ENCODE data around the gene RGS21. TPM values are rescaled to one million over a fixed set of nuclear protein-coding genes. Genes with fewer than 3 reads are reported as not detected.

RGS21 gene
- total RNA-seq, 2 experiments from 2014 or later, result not detected

- Mint-ChIP-seq H3K4me1 (no peaks in the 10 kb centered on the region), H3K27me3 (no peaks in the 10 kb centered on the region), H3K9me3 (no peaks in the 10 kb centered on the region), H3K27ac (no peak overlapping the region), H3K36me3 (no peaks in the 10 kb centered on the region), H3K4me3 (no peak overlapping the region)
- DNase-seq, result no peak
Observed at GRCh38 chr1:192357924-192358323, 41.1 kb downstream of the RGS21 start.

- Mint-ChIP-seq H3K27me3 (no peaks in the 10 kb centered on the region), H3K9me3 (no peaks in the 10 kb centered on the region), H3K4me3 (no peak overlapping the region), H3K36me3 (no peaks in the 10 kb centered on the region), H3K4me1 (no peaks in the 10 kb centered on the region), H3K27ac (no peak overlapping the region)
- no peak for DNase-seq
Observed at GRCh38 chr1:192358402-192358801, 41.6 kb downstream of the RGS21 start.

DNA sequence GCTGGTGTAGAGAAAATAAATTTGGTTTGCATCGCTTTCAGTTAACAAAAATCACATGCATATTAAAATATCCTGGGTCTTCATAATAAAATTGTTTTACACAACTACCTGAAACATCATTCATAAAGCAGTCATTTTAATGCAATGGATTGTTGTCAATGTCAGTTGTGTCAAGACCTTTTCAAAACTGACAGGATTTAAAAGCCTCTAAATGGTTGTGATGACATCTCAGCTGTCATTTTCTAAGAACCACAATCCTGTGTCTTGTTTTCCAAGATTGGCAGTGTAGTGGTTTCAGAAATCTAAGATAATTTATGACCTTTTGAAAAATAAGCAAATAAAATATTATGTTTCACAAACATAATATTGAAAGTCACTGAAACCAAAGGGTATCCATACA is 42.0 kb downstream of the RGS21 start:
- no peaks in the 10 kb centered on the region for H3K9me3 Mint-ChIP-seq
- DNase-seq, result no peak
- H3K27ac Mint-ChIP-seq, result no peak overlapping the region
- no peaks in the 10 kb centered on the region for H3K4me1 Mint-ChIP-seq
- H3K27me3 Mint-ChIP-seq, result no peaks in the 10 kb centered on the region
- H3K4me3 Mint-ChIP-seq, result no peak overlapping the region
- H3K36me3 Mint-ChIP-seq, result no peaks in the 10 kb centered on the region

DNA sequence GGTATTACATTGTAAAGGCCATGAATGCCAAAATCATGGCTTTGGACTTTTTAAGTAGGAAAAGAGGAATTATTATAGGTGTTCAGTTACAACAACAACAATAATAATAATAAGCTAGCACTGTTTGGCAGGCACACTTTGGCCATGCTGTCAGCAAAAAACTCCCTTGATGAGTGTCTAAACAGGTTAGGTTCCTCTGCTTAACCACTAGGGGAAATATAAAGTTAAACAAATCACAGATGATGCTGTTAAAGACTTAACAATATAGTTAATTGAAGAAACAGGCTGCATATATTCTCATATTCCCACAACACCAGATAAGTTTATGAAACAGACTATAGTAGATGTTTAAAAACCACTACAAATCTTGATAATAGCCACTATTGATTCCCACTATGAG is 46.4 kb downstream of the RGS21 start:
- Mint-ChIP-seq H3K27me3 (no peaks in the 10 kb centered on the region), H3K9me3 (no peaks in the 10 kb centered on the region), H3K4me3 (no peak overlapping the region), H3K4me1 (no peaks in the 10 kb centered on the region), H3K36me3 (no peaks in the 10 kb centered on the region), H3K27ac (no peak overlapping the region)
- no peak for DNase-seq

DNA sequence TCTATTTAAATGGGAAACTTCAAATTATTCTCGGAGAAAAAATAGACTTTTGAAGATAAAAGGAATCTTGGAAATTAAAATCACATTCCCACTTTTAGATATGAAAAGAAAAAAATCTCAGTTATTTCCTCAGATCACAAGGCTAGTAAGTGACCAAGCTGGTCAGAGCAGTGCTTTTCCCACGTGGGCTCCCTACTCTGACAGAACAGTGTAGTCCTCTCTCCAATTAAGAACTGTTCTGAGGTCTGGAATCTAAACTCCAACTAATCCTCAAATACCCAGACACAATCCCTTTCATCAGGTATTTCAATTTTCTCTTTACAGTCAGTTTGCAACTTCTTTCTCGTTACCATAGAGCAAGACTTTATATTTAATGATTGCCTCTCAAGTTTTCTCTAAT is 50.6 kb downstream of the RGS21 start:
- DNase-seq, result no peak
- Mint-ChIP-seq H3K27me3 (no peaks in the 10 kb centered on the region), H3K27ac (no peak overlapping the region), H3K9me3 (no peaks in the 10 kb centered on the region), H3K36me3 (no peaks in the 10 kb centered on the region), H3K4me1 (no peaks in the 10 kb centered on the region), H3K4me3 (no peak overlapping the region)

DNA sequence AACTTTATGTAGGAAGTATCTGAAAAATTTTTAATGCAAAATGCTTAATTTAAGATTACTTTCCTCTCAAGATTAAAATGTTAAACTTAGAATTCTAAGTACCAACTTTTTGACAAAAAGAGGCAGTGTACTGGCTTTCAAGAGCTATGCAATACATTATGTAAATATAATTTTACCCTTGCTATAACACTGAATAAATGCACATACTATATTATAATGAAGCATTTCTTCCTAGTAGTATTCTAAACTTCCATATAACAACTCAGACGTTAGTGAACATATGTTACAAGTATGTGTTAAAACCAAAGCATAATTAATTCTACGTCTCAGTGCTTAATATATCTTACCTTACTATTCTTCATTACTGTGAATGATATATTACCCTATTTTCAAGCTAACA is 58.5 kb downstream of the RGS21 start:
- Mint-ChIP-seq H3K27me3 (no peaks in the 10 kb centered on the region), H3K4me1 (no peaks in the 10 kb centered on the region), H3K27ac (no peak overlapping the region), H3K4me3 (no peak overlapping the region), H3K36me3 (no peaks in the 10 kb centered on the region), H3K9me3 (no peaks in the 10 kb centered on the region)
- DNase-seq, result no peak

- DNase-seq, result no peak
- Mint-ChIP-seq H3K4me1 (no peaks in the 10 kb centered on the region), H3K36me3 (no peaks in the 10 kb centered on the region), H3K4me3 (no peak overlapping the region), H3K27me3 (peaks cover 4% of the 10 kb centered on the region), H3K9me3 (no peaks in the 10 kb centered on the region), H3K27ac (no peak overlapping the region)
Observed at GRCh38 chr1:192376374-192376773, 59.6 kb downstream of the RGS21 start.

GRCh38 chr1:192378276-192378675 is 61.5 kb downstream of the RGS21 start:
- Mint-ChIP-seq H3K9me3 (no peaks in the 10 kb centered on the region), H3K4me1 (no peaks in the 10 kb centered on the region), H3K4me3 (no peak overlapping the region), H3K27me3 (peaks cover 4% of the 10 kb centered on the region), H3K36me3 (no peaks in the 10 kb centered on the region), H3K27ac (no peak overlapping the region)
- DNase-seq, result no peak

- no peak for DNase-seq
- Mint-ChIP-seq H3K27me3 (peaks cover 4% of the 10 kb centered on the region), H3K27ac (no peak overlapping the region), H3K4me3 (no peak overlapping the region), H3K4me1 (no peaks in the 10 kb centered on the region), H3K36me3 (no peaks in the 10 kb centered on the region), H3K9me3 (no peaks in the 10 kb centered on the region)
Observed at GRCh38 chr1:192378878-192379277, 62.1 kb downstream of the RGS21 start.

DNA sequence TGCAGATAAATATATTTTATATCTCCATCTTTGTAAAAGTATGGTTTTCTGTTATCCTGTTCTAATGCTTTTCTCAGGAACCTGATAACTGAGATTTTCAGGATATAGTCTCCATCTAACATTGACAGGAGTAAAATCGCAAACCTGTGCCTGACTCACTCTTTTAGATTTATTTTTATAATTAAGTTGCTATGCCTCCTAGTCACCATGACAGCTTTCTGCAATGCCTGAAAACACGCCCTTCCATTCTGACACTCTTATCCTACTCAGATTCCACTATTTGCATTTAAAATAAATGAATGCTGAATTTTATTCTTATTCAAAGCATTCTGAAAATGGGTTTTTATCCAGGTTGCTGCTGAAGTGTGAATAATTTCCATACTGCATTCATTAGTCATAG is 62.8 kb downstream of the RGS21 start:
- no peaks in the 10 kb centered on the region for H3K36me3 Mint-ChIP-seq
- peaks cover 4% of the 10 kb centered on the region for H3K27me3 Mint-ChIP-seq
- H3K9me3 Mint-ChIP-seq, result no peaks in the 10 kb centered on the region
- H3K4me3 Mint-ChIP-seq, result no peak overlapping the region
- DNase-seq, result no peak
- H3K27ac Mint-ChIP-seq, result no peak overlapping the region
- H3K4me1 Mint-ChIP-seq, result no peaks in the 10 kb centered on the region

GRCh38 chr1:192382758-192383157 is 66.0 kb downstream of the RGS21 start:
- Mint-ChIP-seq H3K4me3 (no peak overlapping the region), H3K27ac (no peak overlapping the region), H3K4me1 (peaks cover 2% of the 10 kb centered on the region), H3K9me3 (no peaks in the 10 kb centered on the region), H3K36me3 (no peaks in the 10 kb centered on the region), H3K27me3 (peaks cover 4% of the 10 kb centered on the region)
- no peak for DNase-seq

- Mint-ChIP-seq H3K4me1 (peaks cover 2% of the 10 kb centered on the region), H3K27me3 (no peaks in the 10 kb centered on the region), H3K4me3 (no peak overlapping the region), H3K36me3 (no peaks in the 10 kb centered on the region), H3K27ac (no peak overlapping the region), H3K9me3 (no peaks in the 10 kb centered on the region)
- no peak for DNase-seq
Observed at GRCh38 chr1:192386051-192386650, 69.4 kb downstream of the RGS21 start.

GRCh38 chr1:192395211-192395610 is 78.4 kb downstream of the RGS21 start:
- no peaks in the 10 kb centered on the region for H3K36me3 Mint-ChIP-seq
- H3K4me1 Mint-ChIP-seq, result no peaks in the 10 kb centered on the region
- H3K27ac Mint-ChIP-seq, result no peak overlapping the region
- H3K27me3 Mint-ChIP-seq, result no peaks in the 10 kb centered on the region
- H3K9me3 Mint-ChIP-seq, result no peaks in the 10 kb centered on the region
- DNase-seq, result no peak
- H3K4me3 Mint-ChIP-seq, result no peak overlapping the region

- Mint-ChIP-seq H3K36me3 (no peaks in the 10 kb centered on the region), H3K27ac (no peak overlapping the region)
Observed at GRCh38 chr1:192395895-192396294, 79.1 kb downstream of the RGS21 start.

DNA sequence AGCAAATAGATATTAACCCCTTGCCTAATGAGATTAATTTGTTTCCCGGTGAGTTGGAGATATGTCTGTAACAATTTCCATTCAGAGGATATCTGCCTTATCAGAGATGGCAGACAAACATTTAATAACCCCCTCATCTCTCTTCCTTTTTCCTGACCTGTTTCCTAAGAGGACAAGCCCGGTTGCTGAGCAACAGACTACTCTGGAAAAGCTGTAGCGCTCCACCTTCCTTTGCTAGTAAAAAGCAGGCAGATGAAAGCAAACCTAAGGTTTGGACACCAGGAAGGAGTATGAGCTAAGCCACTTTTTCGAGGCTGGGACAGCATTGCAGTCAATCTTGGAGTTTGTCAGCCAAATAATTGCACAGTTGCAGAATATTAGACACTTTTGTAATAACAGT is 82.4 kb downstream of the RGS21 start:
- Mint-ChIP-seq H3K36me3 (no peaks in the 10 kb centered on the region), H3K4me1 (no peaks in the 10 kb centered on the region), H3K4me3 (no peak overlapping the region), H3K27ac (no peak overlapping the region), H3K9me3 (no peaks in the 10 kb centered on the region), H3K27me3 (no peaks in the 10 kb centered on the region)
- no peak for DNase-seq

More at GRCh38 chr1:192395895-192396294, 79.1 kb downstream of the RGS21 start:
- H3K4me3 Mint-ChIP-seq, result no peak overlapping the region
- H3K9me3 Mint-ChIP-seq, result no peaks in the 10 kb centered on the region
- H3K4me1 Mint-ChIP-seq, result no peaks in the 10 kb centered on the region
- no peak for DNase-seq
- H3K27me3 Mint-ChIP-seq, result no peaks in the 10 kb centered on the region

DNA sequence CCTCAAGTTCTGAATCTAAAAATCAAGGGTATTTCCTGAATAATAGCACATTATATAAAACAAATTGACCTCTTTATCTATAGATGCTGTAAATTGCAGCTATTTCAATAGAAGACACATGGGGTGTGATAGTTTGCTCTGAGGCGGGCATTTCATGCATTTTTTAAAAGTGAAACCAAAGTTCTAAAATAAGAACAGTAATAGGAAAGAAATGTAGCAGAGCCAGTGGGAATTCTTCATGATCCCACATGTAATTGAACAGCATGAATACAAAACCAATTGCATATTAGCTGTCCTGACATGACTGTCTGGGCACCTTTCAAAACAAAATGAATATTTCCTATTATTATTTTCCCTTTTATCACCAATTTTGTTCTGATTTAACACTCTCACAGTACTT is 85.0 kb downstream of the RGS21 start:
- no peaks in the 10 kb centered on the region for H3K36me3 Mint-ChIP-seq
- no peak overlapping the region for H3K27ac Mint-ChIP-seq
- H3K4me1 Mint-ChIP-seq, result no peaks in the 10 kb centered on the region
- no peaks in the 10 kb centered on the region for H3K27me3 Mint-ChIP-seq
- no peak overlapping the region for H3K4me3 Mint-ChIP-seq
- no peaks in the 10 kb centered on the region for H3K9me3 Mint-ChIP-seq
- no peak for DNase-seq

GRCh38 chr1:192402571-192402970 is 85.8 kb downstream of the RGS21 start:
- Mint-ChIP-seq H3K4me1 (no peaks in the 10 kb centered on the region), H3K4me3 (no peak overlapping the region), H3K27ac (no peak overlapping the region), H3K27me3 (no peaks in the 10 kb centered on the region), H3K9me3 (no peaks in the 10 kb centered on the region), H3K36me3 (no peaks in the 10 kb centered on the region)
- no peak for DNase-seq
